Neural progenitor cell (in vitro differentiated cells): ENCODE results near the gene CAVIN4.

Experiments
- CTCF ChIP-seq: fragments of 200-600 bp; sonication (generic); IDR thresholded peaks from 2 replicates; pipeline ENCODE4 v1.5.1; 2017; ENCODE audit warnings: antibody characterized with exemption, mild to moderate bottlenecking
- EZH2phosphoT487 ChIP-seq: fragments of 200-600 bp; sonication (generic); IDR thresholded peaks from 2 replicates; pipeline ENCODE4 v1.6.1; 2017; ENCODE audit warnings: antibody characterized with exemption

DNA sequence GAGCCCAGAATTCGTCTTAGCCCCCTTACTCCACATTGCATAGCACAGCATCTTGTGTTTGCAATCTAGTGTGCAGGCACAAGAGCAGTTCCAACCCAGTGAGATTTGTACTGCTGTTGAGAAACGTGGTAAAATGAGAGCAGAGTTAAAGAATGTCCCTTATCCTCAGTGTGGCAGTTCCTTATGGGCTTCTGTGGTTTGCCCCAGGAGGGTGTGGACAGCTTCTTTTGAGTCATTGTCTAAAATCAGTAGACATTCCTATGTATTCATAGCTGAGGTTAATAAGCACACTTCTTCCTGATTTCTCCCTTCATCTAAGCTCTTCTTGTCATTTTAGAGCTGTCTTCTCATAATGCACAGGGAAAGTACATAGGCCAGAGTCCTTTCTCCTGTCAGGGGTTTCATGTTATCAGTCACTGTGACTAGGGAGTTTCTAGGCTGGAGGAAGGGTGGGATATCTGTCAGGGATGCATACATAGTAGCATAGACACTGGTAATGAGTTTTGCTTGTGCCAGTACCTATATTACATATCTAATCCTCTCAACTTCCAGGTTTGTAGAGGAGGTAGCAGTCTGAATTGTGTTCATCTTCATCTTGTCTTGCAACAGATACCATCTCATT, 2.0 kb upstream of the CAVIN4 start:
- TF ChIP-seq CTCF (no peak), EZH2phosphoT487 (no peak)
